Retinal pigment epithelial cell (primary cell): ENCODE data around the gene CD48.

Experiments
- DNase-seq: peaks from one replicate; pipeline ENCODE4 v3.0.0-alpha.2; 2010; ENCODE audit warnings: low read depth
- H3K4me3 ChIP-seq: 2 replicates; pipeline ENCODE4 v1.5.1; 2011; ENCODE audit warnings: mild to moderate bottlenecking, low read length, control low read depth, moderate library complexity
- CTCF ChIP-seq: conservative IDR thresholded peaks from 2 replicates; pipeline ENCODE4 v1.5.1; 2011; ENCODE audit warnings: low read depth, low read length, control low read depth, inconsistent platforms

The CD48 gene

DNA sequence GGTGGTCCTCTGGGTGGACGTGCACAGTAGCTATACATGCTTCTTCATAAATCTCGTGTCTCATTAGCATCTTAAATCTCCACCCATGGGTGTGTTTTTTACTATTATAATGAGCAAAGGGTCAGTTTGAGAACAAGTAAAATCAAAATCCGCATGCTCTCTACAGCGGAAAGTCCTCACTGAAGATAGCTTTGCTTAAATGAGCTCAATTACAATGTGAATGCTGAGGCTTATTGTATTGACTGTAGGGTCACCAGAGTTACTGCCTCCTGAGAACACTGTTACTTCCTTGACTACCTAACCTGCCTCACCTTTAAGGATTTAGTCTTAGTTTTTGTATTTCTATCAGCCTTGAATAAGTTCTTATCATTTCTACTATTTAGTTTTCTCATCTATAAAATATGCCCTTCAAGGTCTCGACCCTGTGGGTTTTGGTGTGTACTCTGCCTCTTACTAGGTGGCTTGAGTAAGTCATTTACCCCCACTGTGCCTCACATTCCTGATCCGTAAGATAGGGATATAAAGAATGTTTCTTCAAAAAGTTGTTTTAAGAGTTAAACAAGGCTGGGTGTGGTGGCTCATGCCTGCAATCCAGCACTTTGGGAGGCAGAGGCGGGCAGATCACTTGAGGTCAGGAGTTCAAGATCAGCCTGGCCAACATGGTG, 35.3 kb upstream of the CD48 start:
- no peak for TF ChIP-seq CTCF
- no peak overlapping the region for H3K4me3 ChIP-seq
- DNase-seq = no peak

DNA sequence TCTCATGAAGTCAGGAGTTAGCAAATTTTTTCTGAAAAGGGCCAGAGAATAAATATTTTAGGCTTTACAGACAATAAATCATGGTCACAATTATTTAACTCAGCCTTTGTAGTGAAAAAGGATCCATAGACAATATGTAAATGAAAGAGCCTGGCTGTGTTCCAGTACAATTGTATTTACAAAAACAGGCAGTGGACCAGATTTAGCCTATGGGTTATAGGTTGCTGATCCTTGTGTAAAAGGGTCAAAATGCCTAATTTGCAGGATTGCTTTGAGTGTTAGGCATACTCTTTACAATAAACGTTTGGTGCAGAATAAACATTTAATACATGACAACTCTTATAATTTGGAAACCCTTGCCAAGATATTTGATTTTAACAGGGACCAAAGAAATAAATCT, 33.9 kb upstream of the CD48 start:
- no peak for TF ChIP-seq CTCF
- DNase-seq = no peak
- no peak overlapping the region for H3K4me3 ChIP-seq

GRCh38 chr1:160744852-160745520, 33.4 kb upstream of the CD48 start:
- no peak overlapping the region for H3K4me3 ChIP-seq
- DNase-seq = no peak
- TF ChIP-seq CTCF = no peak

DNA sequence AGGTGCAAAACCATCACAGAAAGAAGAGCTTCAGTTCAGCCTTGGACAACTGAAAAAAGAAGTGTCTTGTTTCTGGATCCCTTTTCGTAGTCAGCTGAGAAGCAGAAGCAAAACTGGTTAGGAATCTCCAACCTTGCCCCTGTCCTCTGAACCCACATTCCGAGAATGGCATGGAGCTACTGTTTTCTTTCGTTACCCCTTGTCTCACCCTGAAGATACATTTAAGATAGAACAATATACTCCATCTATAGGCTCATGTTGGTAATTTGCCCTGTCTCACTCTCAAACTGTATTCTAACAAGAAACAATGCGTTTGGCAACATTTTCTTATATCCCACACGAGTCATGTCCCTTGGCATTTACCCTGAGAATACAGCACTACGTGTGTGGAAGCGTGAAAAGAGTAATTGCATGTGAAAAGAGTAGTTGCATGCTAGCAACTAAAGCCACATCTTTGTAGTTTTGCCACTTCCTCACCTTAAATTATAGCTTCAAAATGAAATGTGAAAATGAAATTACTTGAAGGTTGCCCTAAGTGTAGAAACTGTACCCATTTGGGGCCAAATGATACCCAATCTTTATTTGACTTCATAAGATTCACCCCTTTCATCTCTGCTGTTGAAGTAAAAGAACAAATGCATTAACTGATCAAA, 32.7 kb upstream of the CD48 start:
- no peak for DNase-seq
- no peak for TF ChIP-seq CTCF
- no peak overlapping the region for H3K4me3 ChIP-seq

GRCh38 chr1:160743266-160743665, 31.6 kb upstream of the CD48 start:
- DNase-seq = no peak
- TF ChIP-seq CTCF = no peak
- no peak overlapping the region for H3K4me3 ChIP-seq

- TF ChIP-seq CTCF = no peak
- no peak overlapping the region for H3K4me3 ChIP-seq
- DNase-seq = no peak
Measured at GRCh38 chr1:160742428-160743127, 31.0 kb upstream of the CD48 start.
